Measurements from ENCODE around the gene DMC1. TPM values are rescaled to one million over a fixed set of nuclear protein-coding genes. Genes with fewer than 3 reads are reported as not detected.

The DMC1 gene
- total and polyA plus RNA-seq, 9 of the 15 experiments (the other 6 are each of a cell fraction or from before 2014, with no cell fraction given), result 5.5 to 55.5 (median 9.8) TPM

GRCh38 chr22:38506118-38506962 is 63.6 kb downstream of the DMC1 start, which contains the start of gene DDX17 (continued):
- TF ChIP-seq HMGN3 (IDR thresholded peaks at IDR 0.05; ENCODE audit: borderline replicate concordance, extremely low read depth, insufficient read length, low read depth, low read length) (no peak), BCL6 (CRISPR knock-in tag; IDR thresholded peaks at IDR 0.05) (no peak), PCBP2 (IDR thresholded peaks at IDR 0.05; ENCODE audit: low read depth, low read length, poor library complexity, severe bottlenecking) (no peak), CBX3 (IDR thresholded peaks at IDR 0.05; ENCODE audit: borderline replicate concordance in 1 of 2, low read length in 2 of 2) (no peak), MNT (conservative IDR thresholded peaks at IDR 0.05) (peak in 1 of 2 experiments; percentile 1; a peak in 1 of 4 replicates), HNRNPUL1 (IDR thresholded peaks at IDR 0.05; ENCODE audit: low read length) (no peak), ZNF239 (CRISPR knock-in tag; IDR thresholded peaks at IDR 0.05) (no peak), SNIP1 (IDR thresholded peaks at IDR 0.05; ENCODE audit: low read depth) (no peak), CREM (IDR thresholded peaks at IDR 0.05; ENCODE audit: low read depth) (peak; percentile 70), PHF8 (IDR thresholded peaks at IDR 0.05; ENCODE audit: borderline replicate concordance, low read length) (peak; percentile 79), ZNF24 (IDR thresholded peaks at IDR 0.05) (peak; percentile 100), RBBP5 (IDR thresholded peaks at IDR 0.05; ENCODE audit: borderline replicate concordance, insufficient read depth, low read length, poor library complexity, severe bottlenecking) (peak; percentile 13), ZNF165 (CRISPR knock-in tag; IDR thresholded peaks at IDR 0.05; ENCODE audit: borderline replicate concordance) (no peak), BDP1 (IDR thresholded peaks at IDR 0.05; ENCODE audit: insufficient read depth, insufficient read length) (no peak), COPS2 (conservative IDR thresholded peaks at IDR 0.05) (no peak), NR4A1 (CRISPR knock-in tag; IDR thresholded peaks at IDR 0.05) (no peak), NR4A1 (tag; IDR thresholded peaks at IDR 0.05) (peak; percentile 94), PRMT5 (CRISPR knock-in tag; IDR thresholded peaks at IDR 0.05) (no peak), FOXK1 (CRISPR knock-in tag; IDR thresholded peaks at IDR 0.05; ENCODE audit: borderline replicate concordance) (0 out of 2 replicates have a peak, but pooled peaks have one; percentile 34), MAX (CRISPR knock-in tag; IDR thresholded peaks at IDR 0.05) (no peak), EHMT2 (IDR thresholded peaks at IDR 0.05) (no peak), NFIC (IDR thresholded peaks at IDR 0.05) (peak; percentile 8; the same call in 1 of the 2 replicates), CREBBP (IDR thresholded peaks at IDR 0.05; ENCODE audit: low read depth, low read length) (no peak), KAT8 (IDR thresholded peaks at IDR 0.05; ENCODE audit: low read depth) (peak; percentile 84)
- TF ChIP-seq, protein P1, sequence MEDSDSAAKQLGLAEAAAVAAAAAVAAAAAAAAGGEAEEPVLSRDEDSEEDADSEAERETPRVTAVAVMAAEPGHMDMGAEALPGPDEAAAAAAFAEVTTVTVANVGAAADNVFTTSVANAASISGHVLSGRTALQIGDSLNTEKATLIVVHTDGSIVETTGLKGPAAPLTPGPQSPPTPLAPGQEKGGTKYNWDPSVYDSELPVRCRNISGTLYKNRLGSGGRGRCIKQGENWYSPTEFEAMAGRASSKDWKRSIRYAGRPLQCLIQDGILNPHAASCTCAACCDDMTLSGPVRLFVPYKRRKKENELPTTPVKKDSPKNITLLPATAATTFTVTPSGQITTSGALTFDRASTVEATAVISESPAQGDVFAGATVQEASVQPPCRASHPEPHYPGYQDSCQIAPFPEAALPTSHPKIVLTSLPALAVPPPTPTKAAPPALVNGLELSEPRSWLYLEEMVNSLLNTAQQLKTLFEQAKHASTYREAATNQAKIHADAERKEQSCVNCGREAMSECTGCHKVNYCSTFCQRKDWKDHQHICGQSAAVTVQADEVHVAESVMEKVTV (CRISPR knock-in tag; IDR thresholded peaks at IDR 0.05), result no peak
- TF ChIP-seq, protein P2, sequence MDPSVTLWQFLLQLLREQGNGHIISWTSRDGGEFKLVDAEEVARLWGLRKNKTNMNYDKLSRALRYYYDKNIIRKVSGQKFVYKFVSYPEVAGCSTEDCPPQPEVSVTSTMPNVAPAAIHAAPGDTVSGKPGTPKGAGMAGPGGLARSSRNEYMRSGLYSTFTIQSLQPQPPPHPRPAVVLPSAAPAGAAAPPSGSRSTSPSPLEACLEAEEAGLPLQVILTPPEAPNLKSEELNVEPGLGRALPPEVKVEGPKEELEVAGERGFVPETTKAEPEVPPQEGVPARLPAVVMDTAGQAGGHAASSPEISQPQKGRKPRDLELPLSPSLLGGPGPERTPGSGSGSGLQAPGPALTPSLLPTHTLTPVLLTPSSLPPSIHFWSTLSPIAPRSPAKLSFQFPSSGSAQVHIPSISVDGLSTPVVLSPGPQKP (CRISPR knock-in tag; IDR thresholded peaks at IDR 0.05), result no peak

All from K562 (cell line).